IPS-15b (cell line): Measurements from ENCODE around the gene BMP8A.
"Not testable (repeated sequence)": the region's sequence is repeated elsewhere in the genome, so short reads cannot be mapped to it uniquely, and the experiment has no call there.

ENCODE experiments used
- H3K27me3 ChIP-seq: one replicate; pipeline ENCODE4 v1.6.1; 2013; ENCODE audit warnings: low read length; ENCODE audit not compliant: control insufficient read depth, insufficient read depth
- H3K36me3 ChIP-seq: one replicate; pipeline ENCODE4 v1.6.1; 2013; ENCODE audit warnings: low read length; ENCODE audit not compliant: control insufficient read depth, insufficient read depth
- H3K4me1 ChIP-seq: one replicate; pipeline ENCODE4 v1.6.1; 2013; ENCODE audit warnings: mild to moderate bottlenecking, low read length; ENCODE audit not compliant: control insufficient read depth, insufficient read depth
- H3K4me3 ChIP-seq: one replicate; pipeline ENCODE4 v1.5.1; 2013; ENCODE audit warnings: low read depth, low read length
- H3K9ac ChIP-seq: one replicate; pipeline ENCODE4 v1.6.1; 2013; ENCODE audit warnings: low read depth, mild to moderate bottlenecking, low read length
- H3K9me3 ChIP-seq: one replicate; pipeline ENCODE4 v1.6.1; 2013; ENCODE audit warnings: mild to moderate bottlenecking, low read length; ENCODE audit not compliant: control insufficient read depth, insufficient read depth

Gene BMP8A

GRCh38 chr1:39491146-39491921 lies at the start of gene BMP8A:
BMP8A (plus strand) TSS chr1:39491636; CDS start chr1:39491992, 356 bp downstream.
- H3K4me1 ChIP-seq, result no peaks in the 10 kb centered on the region
- no peaks in the 10 kb centered on the region for H3K36me3 ChIP-seq
- no peak within 1 kb of the TSS for H3K9ac ChIP-seq
- peaks cover 43% of the 10 kb centered on the region for H3K27me3 ChIP-seq
- H3K4me3 ChIP-seq, result peak within 1 kb of the TSS; percentile 48
- no peaks in the 10 kb centered on the region for H3K9me3 ChIP-seq

GRCh38 chr1:39441797-39442196 lies 49.6 kb upstream of the BMP8A start:
- no peaks in the 10 kb centered on the region for H3K4me1 ChIP-seq
- H3K36me3 ChIP-seq, result peaks cover 29% of the 10 kb centered on the region
- no peak overlapping the region for H3K4me3 ChIP-seq
- no peaks in the 10 kb centered on the region for H3K9me3 ChIP-seq
- H3K9ac ChIP-seq, result no peak overlapping the region
- H3K27me3 ChIP-seq, result no peaks in the 10 kb centered on the region

- H3K9ac ChIP-seq, result no peak overlapping the region
- H3K9me3 ChIP-seq, result no peaks in the 10 kb centered on the region
- H3K27me3 ChIP-seq, result no peaks in the 10 kb centered on the region
- peaks cover 14% of the 10 kb centered on the region for H3K36me3 ChIP-seq
- no peaks in the 10 kb centered on the region for H3K4me1 ChIP-seq
- no peak overlapping the region for H3K4me3 ChIP-seq
Observed at GRCh38 chr1:39445573-39445972, 45.9 kb upstream of the BMP8A start.

GRCh38 chr1:39446986-39447567 lies 44.4 kb upstream of the BMP8A start:
- no peak overlapping the region for H3K9ac ChIP-seq
- no peak overlapping the region for H3K4me3 ChIP-seq
- no peaks in the 10 kb centered on the region for H3K27me3 ChIP-seq
- no peaks in the 10 kb centered on the region for H3K9me3 ChIP-seq
- H3K36me3 ChIP-seq, result peaks cover 24% of the 10 kb centered on the region
- H3K4me1 ChIP-seq, result no peaks in the 10 kb centered on the region

GRCh38 chr1:39450041-39450440 lies 41.4 kb upstream of the BMP8A start:
- not testable (repeated sequence) for H3K27me3 ChIP-seq, H3K4me3 ChIP-seq, H3K9me3 ChIP-seq, H3K4me1 ChIP-seq, H3K9ac ChIP-seq
- H3K36me3 ChIP-seq, result peaks cover 44% of the 10 kb centered on the region

- no peak overlapping the region for H3K4me3 ChIP-seq
- H3K27me3 ChIP-seq, result no peaks in the 10 kb centered on the region
- H3K9ac ChIP-seq, result no peak overlapping the region
- H3K36me3 ChIP-seq, result peaks cover 44% of the 10 kb centered on the region
- H3K4me1 ChIP-seq, result no peaks in the 10 kb centered on the region
- no peaks in the 10 kb centered on the region for H3K9me3 ChIP-seq
Observed at GRCh38 chr1:39450956-39451606, 40.4 kb upstream of the BMP8A start.

- Histone ChIP-seq H3K4me3 (no peak overlapping the region), H3K27me3 (no peaks in the 10 kb centered on the region), H3K4me1 (no peaks in the 10 kb centered on the region), H3K9me3 (no peaks in the 10 kb centered on the region), H3K36me3 (peaks cover 52% of the 10 kb centered on the region), H3K9ac (no peak overlapping the region)
Observed at GRCh38 chr1:39452081-39452480, 39.4 kb upstream of the BMP8A start.

GRCh38 chr1:39452540-39452939 lies 38.9 kb upstream of the BMP8A start:
- Histone ChIP-seq H3K9me3 (no peaks in the 10 kb centered on the region), H3K4me3 (no peak overlapping the region), H3K9ac (no peak overlapping the region), H3K36me3 (peaks cover 57% of the 10 kb centered on the region), H3K4me1 (no peaks in the 10 kb centered on the region), H3K27me3 (no peaks in the 10 kb centered on the region)

- Histone ChIP-seq H3K36me3 (peaks cover 67% of the 10 kb centered on the region), H3K9me3 (no peaks in the 10 kb centered on the region), H3K9ac (no peak overlapping the region), H3K4me1 (no peaks in the 10 kb centered on the region), H3K27me3 (no peaks in the 10 kb centered on the region), H3K4me3 (no peak overlapping the region)
Observed at GRCh38 chr1:39453603-39454002, 37.8 kb upstream of the BMP8A start.

- Histone ChIP-seq H3K4me3 (no peak overlapping the region), H3K27me3 (no peaks in the 10 kb centered on the region), H3K4me1 (no peaks in the 10 kb centered on the region), H3K36me3 (peaks cover 63% of the 10 kb centered on the region), H3K9ac (no peak overlapping the region), H3K9me3 (no peaks in the 10 kb centered on the region)
Observed at GRCh38 chr1:39458991-39459390, 32.4 kb upstream of the BMP8A start.

- Histone ChIP-seq H3K9me3 (no peaks in the 10 kb centered on the region), H3K27me3 (no peaks in the 10 kb centered on the region), H3K36me3 (peaks cover 41% of the 10 kb centered on the region), H3K4me1 (no peaks in the 10 kb centered on the region), H3K4me3 (no peak overlapping the region), H3K9ac (no peak overlapping the region)
Observed at GRCh38 chr1:39462074-39462473, 29.4 kb upstream of the BMP8A start.
